T-helper 2 cell (primary cell): ENCODE data around the gene KIF5A.
A peak's percentile ranks its signal among the peaks of the same experiment; 100 is the strongest.

Experiments
- DNase-seq, 5 experiments: peaks; one replicate each; pipeline versions ENCODE4 v3.0.0 to v3.0.0-alpha.2; 2012 to 2022

The KIF5A gene

DNA sequence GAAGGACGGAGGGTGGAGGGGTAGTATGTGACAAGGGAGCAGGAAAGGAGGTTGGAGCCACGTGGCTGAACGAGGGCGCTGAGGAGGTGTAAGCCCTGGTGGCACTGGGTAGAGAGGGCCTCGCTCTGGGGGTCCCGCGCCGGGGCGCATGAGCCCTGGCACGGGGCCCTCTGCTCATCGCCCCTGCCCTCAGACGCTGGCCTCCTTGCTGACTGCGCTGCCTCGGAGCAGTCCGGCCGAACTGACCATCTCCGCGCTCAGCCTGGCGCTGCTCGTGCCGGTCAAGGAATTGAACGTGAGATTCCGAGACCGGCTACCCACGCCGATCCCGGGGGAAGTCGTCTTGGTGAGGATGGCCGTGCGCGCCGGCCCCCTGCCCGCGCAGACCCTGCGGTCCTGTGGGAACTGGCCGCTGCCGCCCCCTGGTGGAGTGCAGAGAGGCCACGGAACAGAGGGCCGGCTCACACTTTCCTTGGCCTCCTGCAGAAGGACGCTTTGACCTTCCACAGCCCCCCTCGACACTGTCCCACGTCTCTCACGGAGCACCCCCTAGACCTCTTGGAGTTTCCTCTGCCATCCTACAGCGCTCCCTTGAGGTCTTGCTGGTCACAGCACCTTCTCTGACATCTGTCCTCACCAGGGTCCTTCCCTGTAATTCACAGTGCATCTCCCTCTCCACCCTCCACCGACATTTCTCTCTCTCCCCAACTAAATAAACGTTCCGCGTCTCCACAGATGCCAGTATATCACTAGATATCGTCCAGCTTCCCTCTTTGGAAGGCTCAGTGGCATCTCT lies 71.9 kb downstream of the KIF5A start:
- DNase-seq = peak in 4 of 5 experiments; percentile 33 to 46 (median 41)

DNA sequence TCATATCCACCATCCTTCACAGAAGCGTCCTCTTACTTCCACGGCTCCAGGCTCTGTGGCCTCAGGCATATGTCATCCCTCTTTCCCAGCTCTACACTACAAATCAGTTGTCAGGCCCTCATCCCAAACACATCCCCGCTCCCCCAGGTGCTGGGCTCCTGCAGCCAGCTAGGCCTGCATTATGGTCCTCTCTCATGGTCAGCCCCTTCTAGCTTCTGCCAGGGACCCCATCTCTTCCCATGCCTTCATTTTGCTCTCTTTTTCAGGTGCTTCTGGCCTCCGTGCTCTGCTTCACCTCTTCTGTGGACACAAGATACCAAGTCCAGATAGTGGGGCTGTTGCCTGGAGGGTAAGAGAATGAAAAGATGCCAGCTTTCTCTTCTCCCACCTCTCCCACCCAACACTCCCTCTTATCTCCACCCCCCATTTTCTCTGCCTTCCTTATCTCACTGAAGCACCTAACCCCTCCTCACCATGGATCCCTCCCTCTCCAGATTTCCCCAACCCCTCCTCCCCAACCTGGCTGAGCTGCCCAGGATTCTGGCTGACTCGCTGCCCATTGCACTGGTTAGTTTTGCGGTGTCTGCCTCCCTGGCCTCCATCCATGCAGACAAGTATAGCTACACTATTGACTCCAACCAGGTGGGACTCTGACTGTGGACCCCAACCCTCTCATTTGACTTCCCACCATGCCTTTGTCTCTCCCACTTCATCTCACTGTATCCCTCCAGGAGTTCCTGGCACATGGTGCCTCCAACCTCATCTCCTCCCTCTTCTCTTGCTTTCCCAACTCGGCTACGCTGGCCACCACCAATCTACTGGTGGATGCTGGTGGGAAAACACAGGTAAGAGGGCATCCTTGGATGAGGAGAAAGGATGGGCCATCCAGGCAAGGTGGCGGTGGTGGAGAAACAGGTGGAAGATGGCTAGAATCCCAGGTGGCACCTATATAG lies 72.7 kb downstream of the KIF5A start:
- no peak for DNase-seq

DNA sequence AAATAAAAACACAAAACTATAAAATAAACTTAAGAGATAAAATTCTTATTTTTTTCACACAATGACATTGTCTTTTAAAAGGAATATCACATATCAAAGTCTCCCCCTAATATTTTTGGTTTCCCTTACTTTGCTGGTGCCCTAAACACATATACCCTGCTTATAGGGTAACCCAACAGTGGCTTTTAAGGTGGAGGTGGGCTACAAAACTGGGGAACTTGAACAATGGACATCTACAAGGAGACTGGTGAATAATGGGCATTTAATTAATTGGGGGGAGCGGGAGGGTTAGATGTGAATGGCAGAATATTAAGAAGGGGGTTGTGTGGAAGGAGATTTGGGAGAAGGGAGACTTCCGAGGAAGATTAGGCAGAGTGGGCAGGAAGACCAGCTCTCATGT lies 73.5 kb downstream of the KIF5A start:
- DNase-seq = no peak

DNA sequence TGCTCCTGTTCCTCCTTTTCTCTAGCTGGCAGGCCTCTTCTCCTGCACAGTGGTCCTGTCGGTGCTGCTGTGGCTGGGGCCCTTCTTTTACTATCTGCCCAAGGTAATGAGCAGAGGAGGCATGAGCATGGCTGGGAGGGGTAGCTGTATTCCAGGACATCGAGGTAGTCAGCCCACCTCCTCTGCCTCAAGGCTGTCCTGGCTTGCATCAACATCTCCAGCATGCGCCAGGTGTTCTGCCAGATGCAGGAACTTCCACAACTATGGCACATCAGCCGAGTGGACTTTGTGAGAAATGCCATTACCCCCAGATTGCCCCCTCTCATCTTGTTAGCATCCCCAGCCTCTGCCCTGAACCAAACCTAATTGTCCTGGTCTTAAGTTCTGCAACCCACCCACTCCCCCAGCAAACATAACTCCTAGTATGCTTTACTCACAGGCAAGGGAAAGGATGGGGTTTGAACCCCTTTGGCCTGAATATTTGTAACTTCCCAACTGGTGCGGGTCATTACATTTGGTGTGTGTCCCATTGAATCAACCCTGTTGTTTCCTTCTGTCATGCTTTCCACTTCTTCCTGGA lies 74.1 kb downstream of the KIF5A start:
- no peak for DNase-seq

DNA sequence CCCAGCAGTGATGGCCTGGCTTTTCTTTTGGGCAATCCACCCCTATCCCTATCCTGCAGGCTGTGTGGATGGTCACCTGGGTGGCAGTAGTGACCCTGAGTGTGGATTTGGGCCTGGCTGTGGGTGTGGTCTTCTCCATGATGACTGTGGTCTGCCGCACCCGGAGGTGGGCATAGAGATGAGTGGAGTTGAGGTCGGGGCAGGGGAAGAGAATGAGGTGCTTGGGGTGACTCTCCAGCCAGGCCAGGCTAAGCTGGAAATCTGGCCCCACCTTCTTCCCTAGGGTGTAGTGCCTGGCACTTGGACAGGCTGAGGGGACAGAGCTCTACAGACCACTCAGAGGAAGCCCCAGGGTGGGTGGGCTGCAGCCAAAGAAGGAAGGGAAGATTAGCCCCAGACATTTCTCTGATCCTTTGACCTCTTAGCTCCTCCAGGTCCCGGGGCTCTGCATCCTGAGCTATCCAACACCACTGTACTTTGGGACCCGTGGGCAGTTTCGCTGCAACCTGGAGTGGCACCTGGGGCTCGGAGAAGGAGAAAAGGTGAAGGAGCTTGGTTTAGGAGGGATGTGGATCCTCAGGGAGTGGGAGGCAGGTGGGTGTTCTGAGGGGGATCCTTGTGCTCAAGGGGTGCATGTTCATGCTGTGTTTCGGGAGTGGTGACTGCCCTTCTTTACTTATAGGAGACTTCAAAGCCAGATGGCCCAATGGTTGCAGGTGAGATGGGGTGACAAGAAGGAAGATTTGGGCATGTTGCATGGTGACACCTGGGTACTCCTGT lies 74.8 kb downstream of the KIF5A start:
- DNase-seq = no peak

DNA sequence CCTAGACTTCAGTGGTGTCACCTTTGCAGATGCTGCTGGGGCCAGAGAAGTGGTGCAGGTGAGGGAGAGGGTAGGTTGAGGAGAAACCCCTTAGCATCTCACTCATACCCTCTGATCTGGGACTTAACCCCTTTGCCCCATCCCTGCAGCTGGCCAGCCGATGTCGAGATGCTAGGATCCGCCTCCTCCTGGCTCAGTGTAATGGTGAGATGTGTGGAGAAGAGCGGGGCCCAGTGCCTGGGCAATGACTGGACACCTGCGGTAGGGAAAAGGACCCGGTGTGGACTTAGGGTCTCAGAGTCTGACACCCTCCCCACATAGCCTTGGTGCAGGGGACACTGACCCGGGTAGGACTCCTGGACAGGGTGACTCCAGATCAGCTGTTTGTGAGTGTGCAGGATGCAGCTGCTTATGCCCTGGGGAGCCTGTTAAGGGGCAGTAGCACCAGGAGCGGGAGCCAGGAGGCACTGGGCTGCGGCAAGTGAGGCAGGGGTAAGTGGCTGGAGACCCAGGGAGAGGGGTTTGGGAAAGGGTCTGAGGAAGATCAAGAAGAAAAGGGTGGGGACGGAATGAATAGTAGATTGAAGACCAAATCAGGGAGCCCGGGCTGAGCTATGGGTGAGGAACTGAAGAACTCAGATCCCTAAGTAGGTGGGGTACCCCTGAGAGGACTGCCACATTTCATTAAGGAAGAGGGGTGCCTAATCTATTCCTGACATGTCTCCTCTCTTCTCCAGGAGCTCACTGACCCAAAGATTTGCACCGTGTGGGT lies 75.6 kb downstream of the KIF5A start:
- DNase-seq = no peak

DNA sequence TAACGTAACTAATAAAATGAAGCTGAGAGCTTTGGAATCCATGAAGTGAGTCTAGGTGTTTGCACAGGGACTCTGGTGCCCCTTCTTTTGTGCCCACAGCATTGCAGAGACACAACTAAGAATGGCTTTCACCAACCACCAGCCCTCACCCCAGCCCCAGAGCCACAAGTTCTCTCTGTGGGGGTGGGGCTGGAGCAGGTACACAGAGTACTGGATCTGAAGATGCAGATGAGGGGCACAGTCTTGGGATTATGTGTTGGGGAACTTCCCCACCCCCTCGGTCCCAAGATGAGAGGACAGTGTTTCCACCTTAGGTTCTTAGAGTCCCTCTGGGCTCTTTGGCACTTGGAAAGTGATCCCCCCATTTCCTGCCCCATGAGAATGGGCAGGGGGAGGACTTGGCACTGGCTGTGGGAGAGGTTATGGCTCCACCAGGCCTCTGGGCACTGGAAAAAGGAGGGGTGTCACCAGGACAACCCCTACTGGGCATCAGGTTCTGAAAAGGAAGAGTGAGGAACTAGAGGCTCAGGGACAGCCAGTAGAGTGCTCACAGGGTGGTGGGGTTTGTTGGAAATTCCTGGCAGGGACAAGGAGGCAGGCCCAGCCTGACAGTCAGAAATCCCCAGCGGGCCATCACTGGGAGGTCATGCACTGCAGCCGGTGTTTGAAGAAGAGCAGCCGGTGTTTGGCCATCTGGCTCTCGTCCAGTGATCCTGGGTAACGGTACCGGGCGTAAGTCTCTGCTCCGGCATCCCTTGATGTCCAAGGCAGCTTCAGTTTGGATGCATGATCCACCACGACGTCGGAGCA lies 76.5 kb downstream of the KIF5A start:
- DNase-seq = no peak

DNA sequence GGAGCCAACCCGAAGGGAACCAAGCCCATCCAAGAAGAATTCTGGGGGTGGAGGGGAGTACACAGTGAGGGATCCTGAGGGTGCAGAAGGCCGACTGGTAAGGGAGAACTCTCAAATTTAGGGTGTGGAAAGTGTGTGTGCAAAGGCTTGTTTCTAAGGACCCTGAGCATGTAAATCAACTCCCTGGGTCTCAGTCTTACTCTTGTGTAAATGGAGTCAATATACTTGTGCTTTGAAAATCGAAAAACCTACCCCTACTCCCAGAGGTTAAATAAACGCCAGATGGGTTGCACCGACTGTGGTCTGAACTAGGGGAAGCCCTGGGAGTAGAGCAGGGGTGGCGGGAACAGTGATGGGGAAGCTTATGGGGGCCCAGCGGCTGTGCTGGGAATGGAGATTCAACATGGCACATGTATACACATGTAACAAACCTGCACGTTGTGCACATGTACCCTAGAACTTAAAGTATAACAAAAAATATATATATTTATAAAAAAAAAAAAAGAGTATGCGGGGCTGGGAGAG lies 77.1 kb downstream of the KIF5A start:
- DNase-seq = no peak

DNA sequence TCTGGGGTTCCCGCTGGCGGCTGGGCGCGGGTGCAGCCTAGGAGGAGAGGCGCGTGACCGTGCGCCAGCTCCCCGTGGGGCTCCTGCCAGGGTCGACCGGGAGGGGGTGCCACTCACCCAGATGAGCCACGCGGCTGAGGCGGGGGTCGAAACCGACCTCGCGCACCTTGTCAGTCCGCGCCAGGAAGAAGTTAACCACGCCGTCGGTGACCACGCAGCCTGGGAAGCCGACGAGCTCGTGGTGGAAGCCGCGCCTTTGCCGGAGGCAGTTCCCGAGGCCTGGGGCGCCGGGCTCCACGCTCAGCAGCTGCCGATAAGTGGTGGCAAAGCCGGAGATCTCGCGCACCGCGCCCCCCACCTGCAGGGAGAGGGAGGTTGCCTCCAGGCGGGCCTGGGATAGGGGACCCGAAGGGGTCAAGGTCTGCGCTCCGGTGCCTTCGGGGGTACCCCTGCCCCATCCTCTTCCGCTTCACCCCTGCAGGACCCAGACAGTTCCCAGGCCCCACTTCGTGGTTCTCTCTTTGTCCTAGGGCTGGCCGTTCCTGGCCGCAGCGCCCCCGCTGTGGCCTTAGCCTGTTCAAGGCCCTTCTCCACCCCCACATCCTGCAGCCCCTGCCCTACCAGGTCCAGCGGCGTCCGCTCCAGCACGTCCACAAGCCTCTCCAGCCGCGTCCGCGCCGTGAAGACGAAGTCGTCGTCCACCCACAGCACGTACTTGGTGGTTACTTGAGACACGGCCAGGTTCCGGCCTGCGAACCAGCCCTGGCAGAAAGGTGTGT lies 77.8 kb downstream of the KIF5A start:
- DNase-seq = peak in 1 of 5 experiments; percentile 32

DNA sequence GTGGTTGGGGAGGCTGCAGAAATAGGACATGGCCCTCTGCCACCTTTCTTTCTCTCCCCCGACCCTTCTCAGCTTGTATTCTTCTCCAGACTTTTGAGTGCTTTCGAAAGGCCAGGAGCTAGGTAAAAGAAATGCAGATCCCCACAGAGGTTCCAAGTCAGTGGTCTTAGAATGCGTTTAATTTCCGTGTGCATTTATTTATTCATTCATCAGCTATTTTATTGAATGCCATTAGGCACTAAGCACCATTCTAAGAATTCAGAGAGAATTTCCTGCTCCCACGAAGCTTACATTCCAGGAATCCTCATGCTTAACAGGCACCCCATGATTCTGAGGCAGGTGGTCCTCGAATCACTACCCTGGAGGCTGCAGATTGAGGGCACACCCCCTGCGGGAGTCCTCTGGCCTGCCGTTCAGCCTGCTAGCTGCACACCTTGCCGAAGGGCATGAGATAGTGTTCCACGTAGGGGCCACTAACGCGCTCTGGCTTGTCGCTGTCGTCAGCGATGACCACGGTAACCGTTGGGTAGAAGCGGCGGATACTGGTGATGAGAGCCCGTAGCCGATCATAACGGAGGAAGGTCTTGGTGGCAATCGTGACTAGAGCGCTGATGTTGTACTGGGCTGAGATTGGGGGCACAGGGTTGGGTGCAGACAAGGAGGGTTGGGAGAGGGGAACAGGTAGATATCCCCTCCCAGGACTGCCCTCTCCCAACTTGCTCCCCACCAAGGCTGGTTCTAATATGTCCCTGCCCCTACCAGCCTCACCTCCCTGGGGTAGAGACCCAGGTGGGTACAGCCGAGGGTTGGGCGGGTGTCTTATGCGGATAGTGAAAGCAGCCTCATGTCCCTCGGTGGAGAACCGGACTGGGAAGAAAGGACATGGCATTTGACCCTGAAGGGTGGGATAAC lies 78.7 kb downstream of the KIF5A start:
- DNase-seq = no peak

DNA sequence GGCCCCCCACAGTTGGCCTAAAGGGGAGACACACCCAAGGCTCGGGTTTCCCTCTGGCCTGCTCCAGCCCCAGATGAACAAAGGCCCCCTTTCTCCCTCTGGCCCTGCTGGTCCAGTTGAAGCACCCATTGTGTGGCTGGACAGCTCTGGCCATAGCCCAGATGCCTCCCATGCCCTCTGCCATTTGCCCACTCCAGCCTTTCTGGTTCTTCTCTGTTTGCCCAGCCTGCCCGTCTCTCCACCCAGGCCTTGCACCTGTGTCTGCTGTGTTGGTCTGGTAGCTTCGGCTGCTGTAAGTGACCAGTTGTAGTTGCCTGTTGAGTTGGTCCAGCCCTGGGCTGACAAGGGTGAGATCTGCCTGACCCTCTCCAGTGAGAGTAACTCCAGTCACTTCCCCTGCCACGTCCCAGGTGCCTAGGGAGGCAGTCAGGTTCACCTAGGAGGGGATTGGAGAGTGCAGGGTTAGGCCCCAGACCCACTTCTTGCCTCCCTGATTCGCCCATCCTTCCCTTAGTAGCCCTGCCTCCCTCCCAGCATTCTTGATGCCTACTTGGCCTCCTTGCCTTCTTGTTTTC lies 80.1 kb downstream of the KIF5A start:
- no peak for DNase-seq

DNA sequence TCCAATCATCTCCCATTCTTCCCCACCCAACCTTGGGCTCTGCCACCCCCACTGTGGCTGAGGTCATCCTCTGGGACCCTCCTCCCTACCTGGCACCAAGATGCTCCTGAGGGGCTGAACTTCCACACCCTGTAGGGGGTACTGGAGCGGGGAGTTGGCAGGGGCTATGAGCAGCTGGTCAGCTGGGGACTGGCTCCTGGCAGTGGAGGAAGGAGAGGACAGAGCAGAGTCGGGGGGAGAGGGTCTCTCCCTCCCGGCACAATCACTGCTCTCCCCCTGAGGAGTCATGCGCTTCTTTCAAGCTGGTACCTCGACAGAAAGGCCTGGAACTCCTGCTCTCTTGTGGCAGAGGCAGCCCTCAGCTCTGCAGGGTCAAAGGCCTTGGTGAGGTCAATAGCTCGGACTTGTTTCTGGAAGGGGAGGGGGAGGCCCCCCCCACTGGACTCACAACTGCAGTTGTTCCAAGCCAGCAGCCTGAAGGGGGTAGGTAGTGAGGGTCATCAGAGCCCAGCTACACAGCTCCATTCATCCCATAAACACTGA lies 81.1 kb downstream of the KIF5A start:
- DNase-seq = no peak

DNA sequence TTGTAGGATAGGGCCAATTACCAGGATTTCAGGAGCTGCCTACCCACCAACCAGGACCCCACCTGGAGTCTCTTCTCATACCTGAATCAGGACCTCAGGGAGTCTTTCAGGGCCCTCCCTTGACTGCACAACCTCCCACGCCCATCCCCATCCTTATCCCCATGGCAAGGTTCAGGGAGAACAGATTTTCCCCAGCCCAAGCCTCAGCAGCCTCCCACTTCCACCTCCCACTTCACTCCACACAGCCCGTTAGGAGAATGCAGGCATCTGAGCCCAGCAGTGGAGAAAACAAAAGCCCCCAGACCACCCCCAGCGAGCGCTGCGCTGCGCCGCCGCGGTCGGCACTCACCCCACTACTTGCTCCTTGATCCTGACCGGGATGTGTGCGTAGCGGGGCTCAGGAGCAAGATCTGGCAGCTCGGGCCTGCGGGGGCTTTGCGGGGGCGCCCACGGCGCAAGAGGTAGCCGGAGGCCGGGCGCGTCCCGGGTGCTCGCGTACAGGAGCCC lies 81.8 kb downstream of the KIF5A start:
- DNase-seq = no peak

DNA sequence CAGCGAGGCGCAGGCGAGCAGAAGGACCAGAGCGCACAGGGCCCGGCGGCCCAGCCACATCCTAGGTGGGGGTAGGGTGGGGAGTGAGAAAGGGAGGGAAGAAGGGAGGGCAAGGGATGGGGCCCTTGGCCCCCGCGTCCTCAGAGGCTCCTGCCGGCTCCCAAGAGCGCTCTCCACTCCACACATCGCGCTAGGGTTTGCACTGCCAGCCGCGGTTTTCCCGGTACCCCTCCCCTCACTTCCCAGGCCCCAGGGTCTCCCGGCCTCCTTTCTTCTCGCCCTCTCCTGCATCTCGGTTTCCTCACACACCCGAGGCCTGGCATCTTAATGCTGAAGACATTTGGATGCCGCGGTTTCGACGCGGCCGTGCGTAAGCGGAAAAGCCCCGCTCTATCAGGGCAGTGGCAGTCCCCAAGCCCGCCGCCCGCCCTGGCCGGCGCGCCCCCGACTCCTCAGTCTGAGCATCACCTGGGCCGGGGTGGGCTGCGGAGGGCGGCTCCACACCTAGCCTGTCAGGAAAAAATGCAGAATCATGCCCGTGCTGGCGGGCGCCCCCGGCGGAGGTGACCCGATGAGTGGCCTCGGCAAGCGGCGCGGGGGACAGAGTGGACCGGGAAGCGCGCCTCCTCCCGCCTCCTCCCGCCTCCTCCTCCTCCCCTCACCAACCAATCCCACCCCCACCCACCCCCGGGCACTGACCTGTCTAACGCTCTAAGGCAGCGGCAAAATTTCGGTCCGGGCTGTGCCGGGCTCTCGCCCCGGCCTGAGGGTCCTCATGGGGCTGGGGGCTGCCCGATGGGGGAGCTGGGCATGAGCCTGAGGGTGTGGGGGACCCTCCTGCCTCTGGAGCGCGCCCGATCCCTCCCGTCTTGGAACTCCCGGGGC lies 82.5 kb downstream of the KIF5A start:
- DNase-seq = peak in 1 of 5 experiments; percentile 36

DNA sequence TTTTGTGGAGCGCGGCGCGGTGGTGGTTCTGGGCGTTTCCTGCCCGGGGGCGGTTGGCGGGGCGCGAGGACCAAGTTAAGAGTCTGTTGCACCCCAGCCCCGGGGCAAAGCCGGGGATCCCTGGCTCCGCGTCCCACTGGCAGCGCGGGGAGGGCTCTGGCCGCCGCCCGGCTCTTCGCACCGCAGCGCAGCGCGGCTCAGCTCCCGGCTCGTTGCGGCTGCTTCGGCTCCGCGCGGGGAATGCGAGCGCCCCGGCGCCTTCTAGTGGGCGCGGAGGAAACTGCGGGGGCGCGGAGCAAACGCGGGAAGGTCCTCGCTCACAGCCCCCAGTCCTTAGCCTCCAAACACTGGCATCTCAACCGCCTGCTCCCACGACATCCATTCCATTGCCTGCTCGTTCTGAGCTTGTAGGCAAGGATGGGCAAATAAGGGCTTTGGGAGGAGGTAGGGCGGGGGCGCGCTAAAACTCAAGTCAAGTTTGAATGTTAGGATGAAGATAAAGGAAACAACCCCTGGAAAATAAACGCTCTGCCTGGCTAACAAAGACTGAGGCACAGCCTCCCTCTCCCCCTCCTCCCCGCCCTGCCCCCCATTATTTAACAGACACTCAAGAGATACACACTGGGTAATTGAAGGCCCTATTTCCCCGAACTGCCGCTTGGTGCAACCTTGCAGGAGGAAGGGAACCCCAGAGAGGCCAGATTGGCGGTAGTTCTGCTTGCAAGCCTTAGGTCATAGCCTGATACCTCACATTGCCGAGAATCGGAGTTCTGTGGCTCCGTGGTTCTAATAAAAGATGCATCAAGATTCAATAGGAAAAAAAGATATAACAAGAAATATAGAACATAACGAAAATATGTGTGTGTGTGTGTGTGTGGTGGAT lies 83.4 kb downstream of the KIF5A start, which contains the start of gene B4GALNT1:
Gene B4GALNT1, minus strand, starts transcription at position 244 of the 883 bp plus-strand sequence. CDS start 1,069 bp downstream, outside the sequence.
- peak; percentile 38 to 67 (median 40) for DNase-seq
